Breast epithelium (tissue), 4 donors: ENCODE measurements around the gene RHOB. TPM values are rescaled to one million over a fixed set of nuclear protein-coding genes. Genes with fewer than 3 reads are reported as not detected.
A peak's percentile ranks its signal among the peaks of the same experiment; 100 is the strongest.

Source experiments
- DNase-seq, 2 donors: peaks; one replicate each; pipeline ENCODE4 v3.0.0-alpha.2; 2019; ENCODE audit warnings: low spot score in 2 of 2
- H3K27ac ChIP-seq, 2 donors: fragments of 200-600 bp; sonication (generic) in 1 of 2; one replicate each; pipeline ENCODE4 v1.5.1; 2016 to 2019; ENCODE audit warnings: mild to moderate bottlenecking in 1 of 2
- H3K27me3 ChIP-seq, 2 donors: fragments of 200-600 bp; sonication (generic) in 1 of 2; one replicate each; pipeline versions ENCODE4 v1.5.1 to v1.6.0; 2017 to 2019; ENCODE audit warnings: control low read depth in 1 of 2, mild to moderate bottlenecking in 1 of 2
- H3K36me3 ChIP-seq: fragments of 200-600 bp; one replicate; pipeline ENCODE4 v1.5.1; 2019
- H3K4me1 ChIP-seq, 2 donors: fragments of 200-600 bp; sonication (generic); one replicate each; pipeline ENCODE4 v1.5.1; 2016 to 2019; ENCODE audit warnings: control low read depth in 1 of 2
- H3K4me3 ChIP-seq, 3 donors: fragments of 200-600 bp; sonication (generic); 1 replicate in 2 of 3; 2 replicates in 1 of 3; pipeline ENCODE4 v1.5.1; 2016 to 2019; ENCODE audit warnings: mild to moderate bottlenecking in 3 of 3, moderate library complexity in 2 of 3
- H3K9me3 ChIP-seq, 2 donors: fragments of 200-600 bp; sonication (generic) in 1 of 2; one replicate each; pipeline ENCODE4 v1.5.1; 2016 to 2019; ENCODE audit warnings: control low read depth in 1 of 2
- CTCF ChIP-seq, 3 donors: fragments of 450-650 bp; IDR thresholded peaks; one replicate each; pipeline ENCODE4 v1.5.1; 2016 to 2017; ENCODE audit warnings: antibody characterized with exemption in 3 of 3, mild to moderate bottlenecking in 3 of 3, moderate library complexity in 3 of 3
- POLR2A ChIP-seq: fragments of 450-650 bp; IDR thresholded peaks from one replicate; pipeline ENCODE4 v1.6.1; 2016; ENCODE audit warnings: antibody characterized with exemption, mild to moderate bottlenecking, moderate library complexity
- POLR2AphosphoS5 ChIP-seq, 3 donors: sonication (generic); formaldehyde crosslinking; IDR thresholded peaks; one replicate each; pipeline ENCODE4 v1.6.1; 2017; ENCODE audit warnings: antibody characterized with exemption in 3 of 3
- intact Hi-C: fragments of 100-400 bp; cut with DNase I; formaldehyde crosslinking; loops from one replicate; pipeline ENCODE4 v1.15.1; 2023; ENCODE audit warnings: low total_unique reads
- total RNA-seq, 3 donors: library from RNA; depleted of rRNA; stranded (reverse); fragments of >200 nt; gene quantifications; one replicate each; pipeline ENCODE4 v1.1.0, GENCODE V29; 2016

RHOB gene
- total RNA-seq, 3 donors from 2014 or later, result 643 to 1,178 (median 772) TPM

- no peak for TF ChIP-seq POLR2AphosphoS5 (IDR thresholded peaks at IDR 0.05)
- no peak for TF ChIP-seq POLR2A
- TF ChIP-seq CTCF (IDR thresholded peaks at IDR 0.05), result no peak
- Histone ChIP-seq H3K4me3 (no peak overlapping the region), H3K27ac (no peak overlapping the region), H3K27me3 (no peaks in the 10 kb centered on the region), H3K9me3 (no peaks in the 10 kb centered on the region), H3K4me1 (peaks cover 0 to 13% of the 10 kb centered on the region in 2 donors), H3K36me3 (no peaks in the 10 kb centered on the region)
- intact Hi-C loops, result no loop called here
- DNase-seq, result no peak
Observed at GRCh38 chr2:20484810-20485611, 38.1 kb downstream of the RHOB start.

- TF ChIP-seq POLR2AphosphoS5 (IDR thresholded peaks at IDR 0.05) (no peak), CTCF (IDR thresholded peaks at IDR 0.05) (no peak), POLR2A (no peak)
- Histone ChIP-seq H3K4me3 (no peak overlapping the region), H3K9me3 (no peaks in the 10 kb centered on the region), H3K36me3 (no peaks in the 10 kb centered on the region), H3K27me3 (no peaks in the 10 kb centered on the region), H3K4me1 (peaks cover 0 to 13% of the 10 kb centered on the region in 2 donors), H3K27ac (no peak overlapping the region)
- intact Hi-C loops, result no loop called here
- DNase-seq, result no peak
Observed at GRCh38 chr2:20485612-20486388, 38.9 kb downstream of the RHOB start.

GRCh38 chr2:20486571-20486970 is 39.7 kb downstream of the RHOB start:
- no peaks in the 10 kb centered on the region for H3K36me3 ChIP-seq
- no peak overlapping the region for H3K4me3 ChIP-seq
- DNase-seq, result no peak
- peaks cover 0 to 13% of the 10 kb centered on the region in 2 donors for H3K4me1 ChIP-seq
- no peak overlapping the region for H3K27ac ChIP-seq
- no peak for TF ChIP-seq CTCF (IDR thresholded peaks at IDR 0.05)
- TF ChIP-seq POLR2AphosphoS5 (IDR thresholded peaks at IDR 0.05), result no peak
- TF ChIP-seq POLR2A, result no peak
- H3K27me3 ChIP-seq, result no peaks in the 10 kb centered on the region
- no peaks in the 10 kb centered on the region for H3K9me3 ChIP-seq
- intact Hi-C loops, result no loop called here

- DNase-seq, result peak in 1 of 2 donors; percentile 11
Observed at GRCh38 chr2:20487030-20487391, 40.1 kb downstream of the RHOB start.

More at GRCh38 chr2:20487030-20487391, 40.1 kb downstream of the RHOB start:
- no peaks in the 10 kb centered on the region for H3K36me3 ChIP-seq
- peaks cover 0 to 13% of the 10 kb centered on the region in 2 donors for H3K4me1 ChIP-seq
- H3K27ac ChIP-seq, result no peak overlapping the region
- intact Hi-C loops, result loop anchor here (1.0 kb wide), 1 partner anchor 20 kb away; no protein-coding TSS in a partner anchor
- H3K9me3 ChIP-seq, result no peaks in the 10 kb centered on the region
- no peak overlapping the region for H3K4me3 ChIP-seq
- no peak for TF ChIP-seq POLR2AphosphoS5 (IDR thresholded peaks at IDR 0.05)
- TF ChIP-seq CTCF (IDR thresholded peaks at IDR 0.05), result no peak
- no peaks in the 10 kb centered on the region for H3K27me3 ChIP-seq
